Measurements from ENCODE around the gene RPS6KA2. TPM values are rescaled to one million over a fixed set of nuclear protein-coding genes. Genes with fewer than 3 reads are reported as not detected.

RPS6KA2 gene
- polyA plus RNA-seq, 1 experiment, result 70.9 TPM

DNA sequence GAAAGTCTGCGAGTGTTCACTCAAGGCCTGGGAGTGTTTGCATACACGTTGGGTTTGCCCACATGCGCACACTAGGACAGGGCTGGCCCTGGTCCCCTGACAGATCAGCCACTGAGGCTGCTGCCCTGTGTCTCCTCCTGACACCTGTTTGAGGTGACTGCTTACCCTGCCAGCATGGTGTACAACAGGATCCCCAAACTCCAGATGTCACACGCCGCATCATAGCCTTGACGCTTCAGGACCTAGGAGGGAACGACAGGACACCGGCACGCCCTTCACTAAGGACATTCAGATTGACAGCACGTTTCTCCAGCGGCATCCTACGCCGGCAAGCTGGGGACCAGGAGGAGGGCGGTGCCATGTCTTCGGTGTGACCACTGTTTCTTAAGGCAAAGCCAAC is 207.3 kb downstream of the RPS6KA2 start:
- no peak for DNase-seq (ENCODE audit: low read depth, low spot score)
- no peaks in the 10 kb centered on the region for H3K27me3 ChIP-seq (ENCODE audit: control insufficient read depth, insufficient read depth, low read length)
- no peak overlapping the region for H3K4me3 ChIP-seq (ENCODE audit: low read depth, low read length)
- ChIA-PET POLR2A (no interaction called here), CTCF (no interaction called here)
- no peak for TF ChIP-seq CTCF (IDR thresholded peaks at IDR 0.05; ENCODE audit: low read depth, low read length)
- no peak overlapping the region for H3K27ac ChIP-seq (ENCODE audit: low read depth, low read length)
- no peaks in the 10 kb centered on the region for H3K9me3 ChIP-seq (ENCODE audit: control insufficient read depth, insufficient read depth, low read length)

- no peak overlapping the region for H3K27ac ChIP-seq (ENCODE audit: low read depth, low read length)
- no peak for TF ChIP-seq CTCF (IDR thresholded peaks at IDR 0.05; ENCODE audit: low read depth, low read length)
Measured at GRCh38 chr6:166419286-166419685, 207.8 kb downstream of the RPS6KA2 start.

DNA sequence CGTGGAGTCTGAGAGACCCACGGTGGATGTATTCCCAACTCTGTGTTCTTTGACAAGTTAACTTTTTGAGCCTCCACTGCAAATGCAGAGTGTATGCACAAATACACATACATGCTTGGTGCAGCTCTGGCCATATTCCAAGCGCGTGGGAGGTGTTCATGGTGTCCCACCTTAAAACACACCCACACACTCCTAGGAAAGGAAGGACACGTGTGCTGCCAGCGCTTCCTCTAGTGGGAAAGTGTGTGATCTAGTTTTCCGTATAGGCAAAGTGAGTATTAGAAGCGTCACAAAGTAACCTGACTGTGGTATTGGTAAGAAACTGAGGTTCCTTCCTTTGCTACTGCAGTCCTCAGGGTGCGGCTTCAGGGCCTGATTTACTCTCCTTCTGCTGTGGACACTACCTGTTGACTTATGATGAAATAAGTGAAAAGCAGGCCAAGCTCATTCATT is 208.3 kb downstream of the RPS6KA2 start:
- ChIA-PET CTCF (no interaction called here), POLR2A (no interaction called here)
- Histone ChIP-seq H3K4me3 (ENCODE audit: low read depth, low read length) (no peak overlapping the region), H3K27ac (ENCODE audit: low read depth, low read length) (no peak overlapping the region), H3K9me3 (ENCODE audit: control insufficient read depth, insufficient read depth, low read length) (no peaks in the 10 kb centered on the region), H3K27me3 (ENCODE audit: control insufficient read depth, insufficient read depth, low read length) (no peaks in the 10 kb centered on the region)
- TF ChIP-seq CTCF (IDR thresholded peaks at IDR 0.05; ENCODE audit: low read depth, low read length), result no peak
- no peak for DNase-seq (ENCODE audit: low read depth, low spot score)

More at GRCh38 chr6:166419286-166419685, 207.8 kb downstream of the RPS6KA2 start:
- no peaks in the 10 kb centered on the region for H3K9me3 ChIP-seq (ENCODE audit: control insufficient read depth, insufficient read depth, low read length)
- CTCF ChIA-PET, result no interaction called here
- H3K4me3 ChIP-seq (ENCODE audit: low read depth, low read length), result no peak overlapping the region
- no peak for DNase-seq (ENCODE audit: low read depth, low spot score)
- POLR2A ChIA-PET, result no interaction called here
- no peaks in the 10 kb centered on the region for H3K27me3 ChIP-seq (ENCODE audit: control insufficient read depth, insufficient read depth, low read length)

DNA sequence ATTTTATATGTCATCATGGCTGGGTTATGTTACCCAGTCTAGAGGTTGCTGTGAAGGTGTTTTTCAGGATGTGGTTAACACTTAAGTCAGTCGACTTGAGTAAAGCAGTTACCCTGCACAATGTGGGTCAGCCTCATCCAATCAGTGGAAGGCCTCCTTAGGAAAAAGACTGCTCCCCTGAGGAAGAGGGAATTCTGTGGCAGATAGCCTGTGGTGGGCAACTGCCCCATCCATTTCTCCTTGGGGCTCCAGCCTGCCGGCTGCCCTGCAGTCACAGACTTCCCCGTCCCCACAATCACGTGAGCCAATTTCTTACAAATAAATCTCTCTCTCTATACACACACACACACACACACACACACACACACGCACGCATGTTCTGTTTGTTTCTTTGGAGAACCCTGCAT is 209.8 kb downstream of the RPS6KA2 start:
- H3K4me3 ChIP-seq (ENCODE audit: low read depth, low read length), result no peak overlapping the region
- no peak overlapping the region for H3K27ac ChIP-seq (ENCODE audit: low read depth, low read length)
- H3K9me3 ChIP-seq (ENCODE audit: control insufficient read depth, insufficient read depth, low read length), result no peaks in the 10 kb centered on the region
- no peaks in the 10 kb centered on the region for H3K27me3 ChIP-seq (ENCODE audit: control insufficient read depth, insufficient read depth, low read length)
- POLR2A ChIA-PET, result no interaction called here
- DNase-seq (ENCODE audit: low read depth, low spot score), result no peak
- CTCF ChIA-PET, result interaction anchor here (1.0 kb wide), 1 partner anchor 17 kb away, joined by 3 read pairs; no protein-coding TSS in a partner anchor
- no peak for TF ChIP-seq CTCF (IDR thresholded peaks at IDR 0.05; ENCODE audit: low read depth, low read length)

DNA sequence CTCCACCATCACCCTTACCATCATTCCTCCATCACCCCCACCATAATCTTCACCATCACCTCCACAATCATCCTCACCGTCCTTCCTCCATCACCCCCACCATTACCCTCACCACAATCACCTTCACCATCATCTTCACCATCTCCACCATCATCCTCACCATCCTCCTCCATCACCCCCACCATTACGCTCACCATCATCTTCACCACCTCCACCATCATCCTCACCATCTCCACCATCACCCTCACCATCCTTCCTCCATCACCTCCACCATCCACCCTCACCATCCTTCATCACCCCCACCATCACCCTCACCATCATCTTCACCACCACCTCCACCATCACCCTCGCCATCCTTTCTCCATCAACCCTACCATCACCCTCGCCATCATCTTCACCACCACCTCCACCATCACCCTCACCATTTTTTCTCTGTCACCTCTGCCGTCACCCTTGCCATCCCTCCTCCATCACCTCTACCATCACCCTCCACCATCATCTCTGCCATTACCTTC is 211.2 kb downstream of the RPS6KA2 start:
- Histone ChIP-seq H3K4me3 (ENCODE audit: low read depth, low read length) (no peak overlapping the region), H3K27me3 (ENCODE audit: control insufficient read depth, insufficient read depth, low read length) (no peaks in the 10 kb centered on the region), H3K27ac (ENCODE audit: low read depth, low read length) (no peak overlapping the region), H3K9me3 (ENCODE audit: control insufficient read depth, insufficient read depth, low read length) (no peaks in the 10 kb centered on the region; the same call in 1 of the 2 replicates)
- CTCF ChIA-PET, result interaction anchor here (1.2 kb wide), 1 partner anchor 15 kb away, joined by 4 read pairs; no protein-coding TSS in a partner anchor
- POLR2A ChIA-PET, result no interaction called here
- TF ChIP-seq CTCF (IDR thresholded peaks at IDR 0.05; ENCODE audit: low read depth, low read length), result no peak
- DNase-seq (ENCODE audit: low read depth, low spot score), result no peak

All from AG04450 (cell line).